DMS153 treated with DMSO at 0.1 percent for 48 hours (cell line): Measurements from ENCODE around the gene WFDC1.

Experiments
- DNase-seq: peaks from one replicate; lab custom pipeline; 2025; ENCODE audit not compliant: unreplicated experiment; lab: John Stamatoyannopoulos, UW

WFDC1 gene

DNA sequence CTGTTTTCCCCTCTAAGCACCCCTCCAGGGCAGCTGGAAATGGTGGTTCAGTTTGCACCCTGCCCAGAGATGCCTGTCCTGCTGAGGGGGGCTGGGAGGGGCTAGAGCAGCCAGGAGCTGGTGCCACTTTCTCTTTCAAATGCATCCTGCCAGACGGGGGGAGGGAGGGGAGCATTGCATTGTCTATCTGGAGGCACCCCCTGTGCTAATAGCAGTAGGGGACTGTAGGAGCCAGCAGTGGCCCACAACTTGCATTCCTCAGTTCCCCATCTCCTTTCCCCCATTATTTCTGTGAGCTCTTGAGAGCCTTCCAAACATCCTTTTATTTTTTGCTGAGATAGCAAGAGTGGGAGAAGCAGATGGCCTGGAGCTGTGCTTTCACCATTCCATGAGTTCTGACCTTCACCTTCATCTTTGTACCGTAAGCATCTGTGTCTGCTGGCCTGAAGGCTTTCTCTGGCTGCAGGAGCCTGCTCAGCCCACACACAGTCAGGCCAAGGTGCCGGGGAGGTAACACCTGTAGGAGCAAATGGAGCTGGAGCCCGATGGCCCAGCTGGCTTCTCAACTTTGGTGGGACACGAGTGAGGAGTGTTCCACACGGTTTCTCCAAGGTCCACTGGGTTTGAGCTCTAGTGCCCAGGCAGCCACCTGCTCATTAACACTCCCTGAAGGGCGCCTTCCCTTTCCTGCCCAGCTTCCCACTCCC is 5.2 kb downstream of the WFDC1 start:
- DNase-seq, result no peak

DNA sequence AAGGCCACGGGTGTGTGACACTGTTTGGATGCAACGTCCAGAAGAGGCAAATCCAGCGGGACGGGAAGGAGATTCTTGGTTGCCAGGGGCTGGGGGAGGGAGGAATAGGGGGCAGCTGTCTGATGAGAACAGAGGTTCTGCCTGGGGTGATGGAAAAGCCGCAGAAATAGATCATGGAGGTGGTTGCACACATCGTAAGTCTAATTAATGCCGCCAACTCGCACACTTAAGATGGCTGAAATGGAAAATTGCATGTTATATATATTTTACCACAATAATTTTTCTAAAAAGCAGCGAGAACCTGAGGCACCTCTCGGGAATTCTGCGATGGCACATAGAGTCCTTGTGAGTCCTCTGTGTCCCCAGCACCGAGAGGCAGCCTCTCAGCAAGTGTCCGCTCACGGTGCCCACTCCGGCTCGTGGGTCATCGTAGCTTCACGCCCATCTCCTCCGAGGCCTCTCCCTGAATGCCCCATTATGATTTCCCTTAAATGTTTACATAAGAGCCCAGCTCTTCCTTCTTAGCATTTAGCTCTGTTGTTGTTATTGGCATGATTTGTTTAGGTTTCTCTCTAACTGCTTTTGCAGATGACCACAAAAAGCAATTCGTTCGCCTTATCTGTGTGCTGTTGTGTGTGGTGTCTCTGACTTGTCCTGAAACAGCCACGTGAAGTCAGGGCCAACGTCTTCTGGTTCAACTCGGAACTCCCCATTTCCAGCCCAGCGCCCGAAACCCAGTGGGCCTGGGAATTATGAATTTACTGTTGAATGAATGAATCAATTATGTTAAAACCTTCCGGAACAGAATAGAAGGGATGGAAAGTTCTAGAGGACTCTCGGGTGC is 7.7 kb downstream of the WFDC1 start:
- DNase-seq, result no peak

DNA sequence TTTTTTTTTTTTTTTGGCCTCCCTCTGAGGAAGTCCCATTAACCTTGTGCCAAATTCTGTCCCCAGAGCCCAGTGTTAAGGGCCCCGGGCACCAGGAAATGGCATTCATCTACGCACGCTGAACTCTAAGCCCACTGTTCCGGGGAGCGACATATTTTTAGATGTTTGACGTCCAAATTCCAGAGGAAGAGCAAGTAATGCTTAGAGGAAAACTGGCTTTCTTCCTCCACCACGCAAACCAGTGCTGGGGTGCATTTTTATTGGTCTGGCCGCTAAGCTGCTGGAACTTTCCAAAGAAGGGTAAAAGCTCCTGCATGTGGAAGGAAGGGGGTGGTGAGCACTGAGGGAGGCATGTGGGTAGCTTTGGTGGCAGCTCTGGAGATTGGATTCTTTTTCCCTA is 8.3 kb downstream of the WFDC1 start:
- no peak for DNase-seq

DNA sequence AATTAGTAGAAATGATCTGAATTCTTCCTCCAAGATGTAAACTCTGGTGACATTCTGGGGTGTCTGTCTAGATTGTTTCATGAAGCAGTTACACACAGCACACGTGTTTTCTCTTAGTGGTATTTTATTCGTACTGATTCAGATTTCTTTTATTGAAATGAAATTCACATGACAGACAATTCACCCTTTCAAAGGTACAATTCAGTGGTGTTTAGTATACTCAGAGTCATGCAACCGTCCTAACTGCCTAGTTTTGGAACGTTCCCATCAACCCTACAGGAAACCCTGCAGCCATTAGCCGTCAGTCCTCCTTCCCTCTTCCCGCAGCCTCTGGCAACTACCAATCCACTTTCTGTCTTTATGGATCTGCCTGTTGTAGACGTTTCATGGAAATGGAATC is 8.8 kb downstream of the WFDC1 start:
- DNase-seq, result no peak

DNA sequence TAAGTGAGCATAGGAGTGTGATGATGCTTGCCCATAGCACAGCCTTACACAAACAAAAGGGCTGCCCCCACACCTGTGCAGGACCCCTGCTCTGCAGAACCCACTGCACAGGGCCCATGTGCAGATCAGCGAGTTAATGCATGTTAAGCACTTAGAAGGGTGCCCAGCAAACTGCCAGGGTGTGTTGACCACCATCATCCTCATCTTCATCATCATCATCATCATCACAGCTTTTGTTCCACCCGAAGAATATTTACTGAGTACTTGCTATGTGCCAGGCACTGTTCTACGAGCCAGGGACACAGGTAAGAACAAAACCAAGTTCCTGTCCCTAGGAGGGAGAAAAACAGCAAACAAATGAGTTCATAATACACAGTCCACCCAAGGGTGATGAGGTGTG is 11.9 kb downstream of the WFDC1 start:
- no peak for DNase-seq

DNA sequence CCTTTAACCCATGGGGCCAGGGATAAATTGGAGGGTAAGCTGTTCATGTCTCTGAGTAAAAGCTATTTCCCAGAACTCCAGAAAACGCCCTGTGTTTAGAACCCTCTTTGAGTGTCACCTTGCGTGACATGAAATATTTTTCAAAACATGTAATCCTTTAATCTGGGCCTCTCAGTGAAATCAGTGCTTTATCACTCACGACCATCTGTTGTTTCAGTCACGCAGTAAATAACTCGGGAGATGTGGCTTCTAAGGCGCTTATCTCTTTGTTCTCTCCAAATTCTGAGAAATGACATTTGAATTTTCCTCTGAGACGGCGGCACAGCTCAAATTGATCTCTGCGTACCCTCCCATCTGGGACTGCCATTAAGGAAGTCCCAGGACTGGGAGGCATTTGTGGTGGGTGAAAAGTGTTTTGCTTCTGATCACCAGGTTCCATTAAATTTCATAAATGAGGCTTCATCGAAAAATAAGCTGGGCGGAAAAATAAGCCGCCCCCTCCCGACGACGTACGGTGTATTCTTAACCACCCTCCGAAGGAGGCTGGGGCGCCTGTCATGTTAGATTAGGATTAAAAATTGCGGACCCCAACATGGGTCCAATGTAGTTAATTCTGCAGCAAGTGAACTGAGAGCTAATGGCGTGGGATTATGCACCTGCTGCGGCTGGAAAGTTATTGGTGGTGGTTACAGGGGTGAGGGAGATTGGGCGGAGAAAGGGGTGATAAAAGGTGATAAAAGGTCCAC is 12.7 kb downstream of the WFDC1 start:
- DNase-seq, result no peak

DNA sequence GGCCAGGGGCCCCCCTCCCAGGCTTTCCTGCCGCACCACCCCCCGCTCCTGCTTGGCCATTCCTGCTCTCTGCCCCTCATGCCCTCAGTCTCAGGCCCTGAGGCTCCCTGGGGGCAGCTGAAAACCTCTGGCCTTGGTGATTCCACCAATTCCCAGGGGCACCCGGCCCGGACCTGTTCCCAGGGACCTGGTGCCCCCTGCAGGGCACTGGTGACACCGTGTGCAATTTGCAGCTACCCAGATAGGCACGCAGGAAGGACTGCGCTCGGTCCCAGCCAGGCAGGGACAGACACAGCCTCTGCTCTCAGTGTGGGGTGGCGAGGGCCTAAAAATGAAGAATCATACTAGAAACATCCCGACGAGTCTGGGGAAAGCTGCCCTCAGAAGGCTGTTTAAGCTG is 13.4 kb downstream of the WFDC1 start:
- DNase-seq, result peak; percentile 35

DNA sequence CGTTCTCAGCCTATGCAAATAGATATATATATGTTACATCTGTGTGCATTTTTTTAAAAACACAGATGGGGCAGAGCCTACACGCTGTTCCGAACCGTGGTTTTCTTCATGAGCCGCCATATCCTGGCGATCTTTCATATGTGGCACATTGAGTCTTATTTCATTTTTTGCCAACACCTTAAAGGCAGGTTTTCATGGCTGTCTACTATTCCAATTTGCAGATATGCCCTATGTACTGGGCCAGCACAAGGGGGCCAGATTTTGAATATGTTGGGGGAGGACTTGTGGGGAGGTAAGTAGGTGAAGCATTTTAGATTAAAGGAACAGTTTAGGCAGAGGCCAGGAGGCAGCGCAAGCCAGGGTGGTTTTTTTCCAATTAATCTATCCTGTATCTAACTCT is 16.0 kb downstream of the WFDC1 start:
- DNase-seq, result no peak

DNA sequence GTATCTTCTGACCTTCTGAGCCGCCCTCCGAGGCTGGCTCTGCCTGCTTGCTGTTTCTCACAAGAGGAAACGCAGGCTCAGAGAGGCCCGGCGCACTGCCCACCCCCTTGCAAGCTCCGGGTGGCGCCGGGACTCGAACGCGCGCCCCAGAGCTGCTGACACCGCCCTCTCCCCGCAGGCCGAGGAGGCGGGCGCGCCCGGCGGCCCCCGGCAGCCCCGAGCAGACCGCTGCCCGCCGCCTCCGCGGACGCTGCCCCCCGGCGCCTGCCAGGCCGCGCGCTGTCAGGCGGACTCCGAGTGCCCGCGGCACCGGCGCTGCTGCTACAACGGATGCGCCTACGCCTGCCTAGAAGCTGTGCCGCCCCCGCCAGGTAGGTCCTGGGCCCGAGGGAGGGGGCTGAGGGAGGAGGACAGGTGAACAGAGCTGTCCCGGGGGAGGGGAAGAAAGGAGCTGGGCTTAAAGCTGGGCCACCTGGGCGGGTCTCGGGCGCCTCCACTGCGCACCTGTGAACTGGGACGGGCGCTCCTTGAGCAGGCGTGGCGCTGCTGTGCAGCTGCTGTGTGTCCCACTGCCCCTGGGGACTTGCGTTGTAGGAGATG is 18.2 kb downstream of the WFDC1 start:
- DNase-seq, result peak; percentile 41

DNA sequence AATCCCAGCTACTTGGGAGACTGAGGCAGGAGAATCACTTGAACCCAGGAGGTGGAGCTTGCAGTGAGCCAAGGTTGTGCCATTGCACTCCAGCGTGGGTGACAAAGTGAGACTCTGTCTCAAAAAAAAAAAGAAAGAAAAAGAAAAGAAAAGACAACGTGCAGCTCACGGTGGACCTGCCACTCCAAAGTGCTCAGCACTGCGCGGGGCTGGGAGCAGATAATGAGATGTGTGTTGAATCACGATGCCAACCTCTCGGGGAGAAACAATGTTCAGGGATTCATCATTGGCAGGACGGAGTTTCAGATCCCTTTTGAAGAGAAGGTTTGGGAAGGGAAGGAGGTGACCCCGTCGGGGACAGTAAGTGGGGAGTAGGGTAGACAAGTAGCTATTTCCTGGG is 19.2 kb downstream of the WFDC1 start:
- DNase-seq, result no peak

DNA sequence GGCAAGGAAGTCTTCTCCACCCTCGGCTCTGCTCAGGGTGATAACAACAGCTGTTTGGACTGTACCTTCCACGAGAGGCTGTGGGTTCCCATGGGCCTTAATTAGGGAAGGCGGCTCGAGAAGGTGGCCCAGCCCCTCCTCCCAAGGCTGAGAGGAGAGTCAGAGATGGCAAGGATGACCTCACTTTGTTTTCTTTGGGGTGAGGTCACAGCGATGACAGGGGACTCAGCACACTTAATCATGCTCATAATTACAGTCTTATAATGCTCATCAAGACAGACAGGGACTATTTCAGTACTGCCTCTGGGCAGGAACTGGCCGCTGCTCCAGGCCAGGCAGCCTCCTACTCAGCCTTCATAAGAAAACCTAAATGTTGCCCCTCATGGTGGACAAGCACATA is 19.7 kb downstream of the WFDC1 start:
- no peak for DNase-seq

DNA sequence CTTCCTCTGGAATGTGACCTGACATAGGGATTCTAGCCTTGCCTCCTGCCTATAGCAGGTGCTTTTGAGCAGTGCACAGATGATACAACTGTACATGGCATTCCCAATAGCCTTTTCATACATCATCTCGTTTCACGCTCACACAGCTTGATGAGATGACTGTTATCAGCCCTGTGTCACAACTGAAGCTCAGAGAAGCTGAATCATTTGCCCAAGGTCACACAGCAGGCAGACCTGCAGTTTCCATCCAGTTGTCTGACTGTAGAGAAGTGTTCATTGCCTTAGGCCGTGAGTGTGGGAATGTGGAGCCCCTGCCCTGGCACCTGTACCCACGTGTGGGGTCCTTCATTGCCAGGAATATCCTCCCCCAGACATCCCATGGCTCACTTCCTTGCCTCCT is 20.1 kb downstream of the WFDC1 start:
- no peak for DNase-seq

DNA sequence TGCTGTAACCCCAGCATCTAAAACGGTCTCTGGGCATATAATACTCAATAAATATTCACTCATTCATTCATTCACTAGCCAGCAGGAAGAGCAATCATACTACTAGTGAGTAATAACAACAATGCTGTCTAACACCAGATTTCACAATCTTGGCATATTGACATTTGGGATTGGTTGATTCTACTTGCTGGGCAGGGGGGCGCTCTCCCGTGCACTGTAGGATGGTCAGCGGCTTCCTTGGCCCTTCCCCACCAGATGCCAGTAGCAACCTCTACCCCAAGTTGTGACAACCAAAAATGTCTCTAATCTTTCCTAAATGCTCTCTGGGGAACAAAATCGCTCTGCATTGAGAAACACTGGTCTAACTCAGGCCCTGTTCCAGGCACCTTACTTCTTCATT is 20.7 kb downstream of the WFDC1 start:
- DNase-seq, result no peak

DNA sequence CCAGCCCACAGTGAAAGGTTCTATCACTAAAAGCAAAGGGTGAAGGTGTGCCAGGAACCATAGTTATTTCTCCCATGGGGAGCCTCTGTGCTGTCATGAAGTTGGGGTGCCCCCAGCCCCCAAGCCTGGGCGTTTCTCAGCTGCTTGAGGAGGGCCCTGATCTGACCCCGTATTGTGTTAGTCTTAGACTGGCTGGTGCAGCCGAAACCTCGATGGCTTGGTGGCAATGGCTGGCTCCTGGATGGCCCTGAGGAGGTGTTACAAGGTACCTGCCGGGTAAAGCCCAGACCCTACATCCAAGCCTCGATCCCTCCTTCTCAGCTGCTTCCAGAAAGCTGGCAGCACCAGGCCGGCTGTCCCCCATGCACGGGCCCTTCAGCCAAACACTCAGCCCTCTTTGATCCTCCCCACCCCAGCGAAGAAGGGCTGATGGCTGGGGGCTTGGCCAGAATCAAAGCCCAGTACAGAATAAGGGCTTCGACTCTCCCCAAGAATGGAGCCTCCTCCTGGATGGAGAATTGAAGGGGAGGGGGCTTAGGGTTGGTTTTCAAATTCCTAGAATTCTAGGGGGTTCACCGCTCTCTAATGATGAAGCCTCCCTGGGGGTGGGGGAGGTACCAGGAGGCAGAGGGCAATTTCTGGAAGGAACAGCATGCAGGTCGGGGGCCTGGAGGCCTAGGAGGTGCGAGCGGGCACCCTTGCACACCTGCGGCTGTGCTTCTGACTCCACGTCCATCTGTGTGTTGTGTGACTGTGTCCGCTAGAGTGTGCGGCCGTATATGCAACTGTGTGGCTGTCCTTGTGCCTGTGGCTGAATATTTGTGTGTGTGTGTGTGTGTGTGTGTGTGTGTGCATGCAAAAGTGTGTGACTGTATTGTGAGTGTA is 23.7 kb downstream of the WFDC1 start:
- DNase-seq, result no peak

DNA sequence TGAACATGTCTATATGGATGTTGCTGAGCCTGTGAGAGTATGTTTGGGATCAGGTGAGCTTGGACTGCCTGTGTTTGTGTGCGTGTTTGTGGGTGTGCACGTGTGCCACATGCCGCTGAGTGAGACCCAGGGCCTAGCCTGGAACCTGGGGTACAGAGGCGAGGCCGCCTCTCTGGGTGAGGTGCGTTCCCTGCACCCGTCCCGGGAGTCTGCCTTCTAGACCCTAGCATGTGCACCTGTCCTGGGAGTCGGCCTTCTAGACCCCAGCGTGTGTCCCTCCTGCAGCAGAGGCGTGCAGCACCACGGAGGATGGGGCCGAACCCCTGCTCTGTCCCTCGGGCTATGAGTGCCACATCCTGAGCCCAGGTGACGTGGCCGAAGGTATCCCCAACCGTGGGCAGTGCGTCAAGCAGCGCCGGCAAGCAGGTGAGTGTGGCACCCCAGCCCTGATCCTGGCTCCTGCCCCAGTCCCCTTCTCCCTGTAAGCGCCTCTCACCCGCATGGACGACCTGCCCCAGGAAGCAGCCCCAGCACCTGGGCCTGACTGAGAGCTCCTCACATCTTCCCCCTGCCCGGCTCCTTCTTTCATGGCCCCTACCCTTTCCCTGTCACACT is 24.6 kb downstream of the WFDC1 start:
- no peak for DNase-seq

DNA sequence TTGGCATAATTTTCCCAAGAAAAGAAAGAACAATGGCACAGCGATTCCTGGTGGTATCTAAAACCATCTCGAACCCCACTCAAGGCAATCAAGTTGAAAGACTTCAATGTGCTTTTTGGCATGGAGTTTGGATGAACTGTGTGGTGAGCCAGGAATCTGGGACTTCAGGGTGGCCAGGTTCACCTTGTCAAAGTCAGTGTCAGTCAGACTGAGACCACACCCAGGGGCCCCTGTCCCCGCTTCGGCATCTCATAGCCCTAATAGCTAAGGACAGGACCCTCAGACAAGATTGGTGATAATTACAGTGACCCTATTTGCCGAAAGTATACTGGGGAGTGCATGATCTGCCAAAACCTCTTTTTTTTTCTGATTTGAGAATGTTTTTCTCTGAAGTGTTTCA is 25.8 kb downstream of the WFDC1 start:
- no peak for DNase-seq

DNA sequence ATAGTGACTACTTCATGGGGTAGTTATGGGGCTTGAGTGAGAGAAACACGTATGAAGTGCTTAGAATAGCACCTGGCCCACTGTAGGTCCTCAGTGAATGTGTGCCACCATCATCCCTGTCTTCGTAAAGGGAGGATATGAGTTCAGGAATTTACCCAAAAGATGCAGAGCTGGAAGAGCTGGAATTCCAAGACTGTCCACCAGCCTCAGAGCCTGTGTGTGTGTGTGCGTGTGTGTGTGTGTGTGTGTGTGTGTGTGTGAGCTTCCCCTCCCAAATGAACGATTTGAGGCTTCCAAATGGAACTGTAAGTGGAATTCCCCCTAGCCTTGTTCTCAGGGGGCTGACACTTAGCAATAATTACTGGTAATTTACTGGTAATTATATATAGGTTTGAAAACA is 27.3 kb downstream of the WFDC1 start:
- no peak for DNase-seq

DNA sequence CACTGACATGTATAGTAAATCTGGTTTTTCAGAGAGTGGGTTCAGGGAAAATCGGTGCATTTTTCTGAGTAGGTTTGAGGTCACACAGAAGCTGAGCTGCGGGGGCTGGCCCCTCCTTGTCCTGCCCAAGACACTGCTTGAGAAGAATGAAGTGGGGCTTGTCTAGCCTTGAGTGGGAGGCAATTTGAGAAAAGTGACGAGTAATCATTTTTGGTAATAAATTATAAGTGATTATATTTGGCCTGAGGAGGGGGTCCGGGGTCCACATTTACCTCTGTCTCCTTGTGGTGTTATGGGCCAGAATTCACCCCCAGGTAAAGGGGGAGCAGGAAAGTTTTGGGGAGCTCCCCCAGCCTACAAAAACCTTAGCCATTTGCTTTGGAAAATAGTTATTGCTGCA is 28.1 kb downstream of the WFDC1 start:
- no peak for DNase-seq

DNA sequence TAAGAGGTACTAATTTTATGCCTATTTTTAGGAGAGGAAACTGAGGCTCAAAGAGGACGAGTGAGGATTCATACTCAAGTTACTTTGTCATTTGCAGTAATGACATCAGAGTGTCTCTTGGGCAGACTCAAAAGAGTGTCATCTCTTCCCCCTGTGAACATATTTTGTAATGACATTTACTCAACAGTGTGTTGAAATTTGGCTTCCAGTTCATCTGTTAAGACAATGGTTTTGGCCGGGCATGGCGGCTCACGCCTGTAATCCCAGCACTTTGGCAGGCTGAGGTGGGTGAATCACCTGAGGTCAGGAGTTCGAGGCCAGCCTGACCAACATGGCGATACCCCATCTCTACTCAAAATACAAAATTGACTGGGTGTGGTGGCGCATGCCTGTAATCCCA is 28.9 kb downstream of the WFDC1 start:
- no peak for DNase-seq
